Measurements from ENCODE around the gene TM4SF4.

- TF ChIP-seq CTCF (tag by site-specific recombination; IDR thresholded peaks at IDR 0.05) (no peak), ZNF311 (tag by site-specific recombination; IDR thresholded peaks at IDR 0.05; ENCODE audit: borderline replicate concordance) (no peak), ZNF623 (tag by site-specific recombination; IDR thresholded peaks at IDR 0.05) (no peak), ZBTB49 (tag by site-specific recombination; IDR thresholded peaks at IDR 0.05; ENCODE audit: low read depth) (no peak), ZNF266 (tag by site-specific recombination; IDR thresholded peaks at IDR 0.05; ENCODE audit: low read depth) (no peak), ZBTB26 (tag by site-specific recombination; optimal IDR thresholded peaks at IDR 0.05) (no peak), ZNF335 (tag by site-specific recombination; conservative IDR thresholded peaks at IDR 0.05) (no peak), ZNF514 (tag by site-specific recombination; IDR thresholded peaks at IDR 0.05) (no peak)
These were observed 49.2 kb downstream of the TM4SF4 start for GRCh38 chr3:149523512-149524299.
